Measurements from ENCODE around the gene NIN. TPM values are rescaled to one million over a fixed set of nuclear protein-coding genes. Genes with fewer than 3 reads are reported as not detected.
A peak's percentile ranks its signal among the peaks of the same experiment; 100 is the strongest.

Gene NIN
- total RNA-seq, 3 donors from 2014 or later (not counting 1 experiment from before 2014, with no cell fraction given) = 90.8 to 127 (median 118) TPM

- WGBS (ENCODE audit: insufficient coverage) = 94% methylated on average over 7 of the region's 7 CpGs
- H3K27me3 Mint-ChIP-seq (ENCODE audit: low read depth in 2 of 2) = no peaks in the 10 kb centered on the region
- ATAC-seq (no peak), DNase-seq (no peak)
- Histone ChIP-seq H3K4me3 (ENCODE audit: low read length) (no peak overlapping the region), H3K4me1 (ENCODE audit: control insufficient read depth, insufficient read depth, low read length) (peaks cover 31% of the 10 kb centered on the region), H3K27ac (ENCODE audit: low read length) (no peak overlapping the region), H3K27me3 (ENCODE audit: control insufficient read depth, insufficient read depth, low read length) (no peaks in the 10 kb centered on the region), H3K9me3 (ENCODE audit: control insufficient read depth, insufficient read depth, low read length) (no peaks in the 10 kb centered on the region), H3K36me3 (ENCODE audit: control insufficient read depth, insufficient read depth, low read length) (peaks cover 10% of the 10 kb centered on the region)
- H3K4me1 Mint-ChIP-seq = peaks cover 56 to 61% of the 10 kb centered on the region in 2 donors
- no peak overlapping the region for H3K27ac Mint-ChIP-seq
- no peaks in the 10 kb centered on the region for H3K36me3 Mint-ChIP-seq
- no peak overlapping the region for H3K4me3 Mint-ChIP-seq
- intact Hi-C loops (cut with micrococcal nuclease) = no loop called here
- no peaks in the 10 kb centered on the region for H3K9me3 Mint-ChIP-seq
- TF ChIP-seq CTCF (IDR thresholded peaks at IDR 0.05) = no peak
Observed at GRCh38 chr14:50795142-50795541, 35.8 kb downstream of the NIN start.

- peak overlapping the region; percentile 68 for H3K4me3 Mint-ChIP-seq
- DNase-seq = no peak
Observed at GRCh38 chr14:50794068-50794645, 36.8 kb downstream of the NIN start.

DNA sequence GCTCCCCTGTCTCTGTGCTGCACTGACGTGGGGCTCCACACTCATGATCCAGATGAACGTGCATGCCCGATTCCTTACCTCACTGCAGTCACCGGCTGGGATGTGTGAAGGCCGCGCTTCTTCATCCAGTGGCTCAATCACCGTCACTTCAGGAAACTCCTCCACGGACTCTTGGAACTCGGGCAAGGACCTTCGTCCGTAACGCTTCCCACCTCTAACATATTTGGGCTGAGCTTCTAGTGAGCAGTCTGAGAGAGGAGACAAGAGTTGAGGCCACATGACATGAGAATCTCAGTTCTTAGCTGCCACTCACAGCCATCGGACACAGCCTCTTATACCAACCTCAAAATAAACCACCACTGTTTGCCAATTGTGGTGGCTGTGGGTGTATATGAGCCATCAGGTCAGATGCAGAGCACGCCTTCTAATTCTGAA lies 38.3 kb downstream of the NIN start:
- H3K9me3 ChIP-seq (ENCODE audit: control insufficient read depth, insufficient read depth, low read length) = no peaks in the 10 kb centered on the region
- peaks cover 41% of the 10 kb centered on the region for H3K4me1 ChIP-seq (ENCODE audit: control insufficient read depth, insufficient read depth, low read length)
- no peak for TF ChIP-seq CTCF (IDR thresholded peaks at IDR 0.05)
- H3K9me3 Mint-ChIP-seq = no peaks in the 10 kb centered on the region
- intact Hi-C loops (cut with micrococcal nuclease) = no loop called here
- peaks cover 67 to 69% of the 10 kb centered on the region in 2 donors for H3K4me1 Mint-ChIP-seq
- H3K36me3 ChIP-seq (ENCODE audit: control insufficient read depth, insufficient read depth, low read length) = peaks cover 7% of the 10 kb centered on the region
- WGBS (ENCODE audit: insufficient coverage) = 87% methylated on average over 13 of the region's 14 CpGs
- H3K27ac Mint-ChIP-seq = peak overlapping the region; percentile 47 to 83
- ATAC-seq (no peak), DNase-seq (no peak)
- no peaks in the 10 kb centered on the region for H3K36me3 Mint-ChIP-seq
- no peak overlapping the region for H3K4me3 ChIP-seq (ENCODE audit: low read length)
- peak overlapping the region; percentile 54 for H3K27ac ChIP-seq (ENCODE audit: low read length)
- H3K27me3 Mint-ChIP-seq (ENCODE audit: low read depth in 2 of 2) = no peaks in the 10 kb centered on the region
- H3K4me3 Mint-ChIP-seq = peak overlapping the region; percentile 40
- no peaks in the 10 kb centered on the region for H3K27me3 ChIP-seq (ENCODE audit: control insufficient read depth, insufficient read depth, low read length)

More at GRCh38 chr14:50794068-50794645, 36.8 kb downstream of the NIN start:
- no peak overlapping the region for H3K4me3 ChIP-seq (ENCODE audit: low read length)
- no peaks in the 10 kb centered on the region for H3K9me3 ChIP-seq (ENCODE audit: control insufficient read depth, insufficient read depth, low read length)
- no peaks in the 10 kb centered on the region for H3K27me3 ChIP-seq (ENCODE audit: control insufficient read depth, insufficient read depth, low read length)
- WGBS (ENCODE audit: insufficient coverage) = 71% methylated on average over 7 of the region's 8 CpGs
- H3K36me3 ChIP-seq (ENCODE audit: control insufficient read depth, insufficient read depth, low read length) = peaks cover 6% of the 10 kb centered on the region
- intact Hi-C loops (cut with micrococcal nuclease) = no loop called here
- TF ChIP-seq CTCF (IDR thresholded peaks at IDR 0.05) = no peak
- H3K27ac Mint-ChIP-seq = peak overlapping the region; percentile 69 to 74
- peak overlapping the region; percentile 57 for H3K27ac ChIP-seq (ENCODE audit: low read length)
- no peaks in the 10 kb centered on the region for H3K36me3 Mint-ChIP-seq
- H3K4me1 Mint-ChIP-seq = peaks cover 63 to 69% of the 10 kb centered on the region in 2 donors
- H3K4me1 ChIP-seq (ENCODE audit: control insufficient read depth, insufficient read depth, low read length) = peaks cover 41% of the 10 kb centered on the region
- no peaks in the 10 kb centered on the region for H3K9me3 Mint-ChIP-seq
- H3K27me3 Mint-ChIP-seq (ENCODE audit: low read depth in 2 of 2) = no peaks in the 10 kb centered on the region
- ATAC-seq = peak in 2 of 3 donors; percentile 32 to 41

- H3K9me3 Mint-ChIP-seq = no peaks in the 10 kb centered on the region
- intact Hi-C loops (cut with micrococcal nuclease) = no loop called here
- H3K4me3 Mint-ChIP-seq = peak overlapping the region; percentile 68
- peaks cover 66 to 75% of the 10 kb centered on the region in 2 donors for H3K4me1 Mint-ChIP-seq
- 25% methylated on average over 6 of the region's 6 CpGs for WGBS (ENCODE audit: insufficient coverage)
- peak overlapping the region; percentile 2 for H3K4me3 ChIP-seq (ENCODE audit: low read length)
- TF ChIP-seq CTCF (IDR thresholded peaks at IDR 0.05) = no peak
- peak overlapping the region; percentile 47 to 83 for H3K27ac Mint-ChIP-seq
- H3K27me3 ChIP-seq (ENCODE audit: control insufficient read depth, insufficient read depth, low read length) = no peaks in the 10 kb centered on the region
- H3K27ac ChIP-seq (ENCODE audit: low read length) = peak overlapping the region; percentile 54
- no peaks in the 10 kb centered on the region for H3K27me3 Mint-ChIP-seq (ENCODE audit: low read depth in 2 of 2)
- peaks cover 41% of the 10 kb centered on the region for H3K4me1 ChIP-seq (ENCODE audit: control insufficient read depth, insufficient read depth, low read length)
- peaks cover 7% of the 10 kb centered on the region for H3K36me3 ChIP-seq (ENCODE audit: control insufficient read depth, insufficient read depth, low read length)
- DNase-seq (peak in 1 of 2 donors; percentile 66), ATAC-seq (peak; percentile 49 to 58 (median 50))
- H3K36me3 Mint-ChIP-seq = no peaks in the 10 kb centered on the region
- H3K9me3 ChIP-seq (ENCODE audit: control insufficient read depth, insufficient read depth, low read length) = no peaks in the 10 kb centered on the region
Observed at GRCh38 chr14:50792051-50792477, 38.9 kb downstream of the NIN start.
